HL-60 (cell line): Measurements from ENCODE around the gene TSPEAR.

Source experiments
- DNase-seq, 2 experiments: peaks; one replicate each; pipeline ENCODE4 v3.0.0-alpha.2; 2010 to 2020; ENCODE audit warnings: low read depth in 1 of 2, low spot score in 1 of 2
- H3K27ac ChIP-seq: fragments of 250-450 bp; sonication (Bioruptor Pico); replicated peaks from 2 replicates; pipeline ENCODE4 v1.5.1; 2020; ENCODE audit warnings: mild to moderate bottlenecking, moderate library complexity
- H3K27me3 ChIP-seq: fragments of 250-450 bp; sonication (Bioruptor Pico); 2 replicates; pipeline ENCODE4 v1.5.1; 2021; ENCODE audit warnings: mild to moderate bottlenecking, moderate library complexity; ENCODE audit not compliant: insufficient read depth, poor library complexity, severe bottlenecking
- H3K4me3 ChIP-seq: replicated peaks from 2 replicates; pipeline ENCODE4 v1.5.1; 2011; ENCODE audit warnings: mild to moderate bottlenecking, control low read depth, low read length; ENCODE audit not compliant: insufficient read depth
- CTCF ChIP-seq: IDR thresholded peaks from one replicate; pipeline ENCODE4 v1.5.1; 2011; ENCODE audit warnings: low read length, control low read depth, inconsistent platforms; ENCODE audit not compliant: insufficient read depth
- GABPA ChIP-seq: IDR thresholded peaks from 2 replicates; pipeline ENCODE4 v1.6.1; 2012; ENCODE audit warnings: low read depth
- POLR2AphosphoS5 ChIP-seq: IDR thresholded peaks from 2 replicates; pipeline ENCODE4 v1.6.1; 2012; ENCODE audit warnings: low read depth
- REST ChIP-seq: IDR thresholded peaks from 2 replicates; pipeline ENCODE4 v1.6.1; 2012; ENCODE audit warnings: low read depth; ENCODE audit not compliant: insufficient replicate concordance
- SPI1 ChIP-seq: IDR thresholded peaks from 2 replicates; pipeline ENCODE4 v1.6.1; 2012; ENCODE audit warnings: low read depth, mild to moderate bottlenecking, borderline replicate concordance

The TSPEAR gene

DNA sequence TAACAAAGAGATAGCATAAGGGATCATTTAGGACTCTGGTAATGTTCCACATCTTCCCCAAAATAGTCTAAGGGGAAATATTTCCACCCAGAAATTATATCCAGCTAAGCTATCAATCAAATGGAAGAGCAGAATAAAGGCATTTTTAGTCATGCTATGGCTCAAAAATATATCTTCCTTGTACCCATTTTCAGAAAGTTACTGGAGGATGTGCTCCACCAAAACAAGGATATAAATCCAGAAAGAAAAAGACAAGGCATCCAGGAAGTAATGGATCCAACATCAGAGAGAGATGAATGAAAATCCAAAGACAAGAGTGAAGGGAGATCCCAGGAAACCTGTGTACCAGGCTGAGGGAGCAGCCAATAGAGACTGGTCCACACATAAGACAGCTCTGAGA lies 102.2 kb downstream of the TSPEAR start:
- no peak overlapping the region for H3K4me3 ChIP-seq
- H3K27ac ChIP-seq, result no peak overlapping the region
- TF ChIP-seq CTCF (no peak), POLR2AphosphoS5 (no peak), SPI1 (no peak), REST (no peak), GABPA (no peak)
- peaks cover under 1% of the 10 kb centered on the region for H3K27me3 ChIP-seq
- no peak for DNase-seq

DNA sequence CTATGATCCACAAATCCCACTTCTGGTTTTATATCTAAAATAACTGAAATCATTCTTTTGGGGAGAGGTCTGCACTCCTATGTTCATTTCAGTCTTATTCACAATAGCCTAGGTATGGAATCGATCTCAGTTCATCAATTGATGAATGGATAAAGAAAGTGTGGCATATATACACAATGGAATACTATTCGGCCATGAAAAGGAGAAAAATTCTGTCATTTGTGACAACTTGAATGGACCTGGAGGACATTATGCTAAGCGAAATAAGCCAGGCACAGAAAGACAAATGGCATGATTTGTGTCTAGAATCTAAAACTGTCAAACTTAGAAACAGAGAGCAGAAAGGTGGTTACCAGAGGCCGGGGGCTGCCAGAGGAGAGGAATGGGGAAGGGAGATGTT lies 104.9 kb downstream of the TSPEAR start:
- no peak for DNase-seq
- H3K27me3 ChIP-seq, result peaks cover 2% of the 10 kb centered on the region
- H3K4me3 ChIP-seq, result no peak overlapping the region
- TF ChIP-seq REST (no peak), CTCF (no peak), POLR2AphosphoS5 (no peak), GABPA (no peak), SPI1 (no peak)
- H3K27ac ChIP-seq, result no peak overlapping the region

DNA sequence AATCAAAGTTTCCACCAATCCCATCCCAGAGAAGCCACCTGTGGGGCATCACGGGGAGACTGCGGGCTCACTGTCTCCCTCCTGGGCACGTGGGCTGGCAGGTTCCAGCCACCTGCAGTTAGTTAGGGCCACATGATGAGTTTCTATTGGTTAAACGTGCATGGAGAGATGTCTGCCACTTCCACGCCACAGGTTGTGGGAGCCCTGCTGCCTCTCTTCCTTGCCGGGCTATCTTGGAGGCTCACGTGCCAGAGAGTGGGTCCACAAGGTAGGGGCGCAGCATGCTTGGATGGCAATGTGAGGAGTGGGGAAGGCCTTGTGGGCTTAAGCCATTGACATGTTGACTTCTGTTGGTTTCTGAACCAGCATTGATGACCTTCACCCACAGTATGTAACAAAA lies 107.5 kb downstream of the TSPEAR start:
- Histone ChIP-seq H3K4me3 (no peak overlapping the region), H3K27ac (no peak overlapping the region), H3K27me3 (peaks cover 2% of the 10 kb centered on the region)
- TF ChIP-seq GABPA (no peak), SPI1 (no peak)
- no peak for DNase-seq

- Histone ChIP-seq H3K27ac (no peak overlapping the region), H3K27me3 (peaks cover 2% of the 10 kb centered on the region), H3K4me3 (no peak overlapping the region)
- DNase-seq, result no peak
- TF ChIP-seq SPI1 (no peak), POLR2AphosphoS5 (no peak), GABPA (no peak), REST (no peak), CTCF (no peak)
Observed at GRCh38 chr21:44603109-44603875, 108.1 kb downstream of the TSPEAR start.
